ENCODE results near the gene HLA-DOA. TPM values are rescaled to one million over a fixed set of nuclear protein-coding genes. Genes with fewer than 3 reads are reported as not detected.
A peak's percentile ranks its signal among the peaks of the same experiment; 100 is the strongest.

HLA-DOA gene
- total RNA-seq, 1 experiment from 2014 or later: 0.58 TPM

- Histone ChIP-seq H3K4me3 (ENCODE audit: low read depth, low read length, poor library complexity, severe bottlenecking) (no peak overlapping the region), H3K9me3 (ENCODE audit: low read depth, low read length, poor library complexity, severe bottlenecking) (no peaks in the 10 kb centered on the region), H3K4me1 (ENCODE audit: insufficient read depth, low read length, poor library complexity, severe bottlenecking) (no peaks in the 10 kb centered on the region), H3K27ac (ENCODE audit: low read depth, low read length, poor library complexity, severe bottlenecking) (peak overlapping the region; percentile 18), H3K27me3 (replicated peaks; ENCODE audit: insufficient read depth, low read depth, low read length, poor library complexity) (no peaks in the 10 kb centered on the region), H3K36me3 (ENCODE audit: insufficient read depth, low read length, poor library complexity, severe bottlenecking) (peaks cover 46% of the 10 kb centered on the region)
- CTCF ChIA-PET: no interaction called here
- no peak for TF ChIP-seq CTCF (conservative IDR thresholded peaks at IDR 0.05; ENCODE audit: low read depth, low read length)
- peak; percentile 36 for DNase-seq (ENCODE audit: low spot score)
- intact Hi-C loops (cut with micrococcal nuclease; ENCODE audit: unreplicated experiment): no loop called here
- POLR2A ChIA-PET (ENCODE audit: low non-redundant PET): interaction anchor here (0.7 to 2.7 kb wide), 2 partner anchors 11 to 32 kb away, joined by 3 to 20 read pairs; no protein-coding TSS in a partner anchor
- BruUV-seq (replicated peaks): no TSS peak
Measured at GRCh38 chr6:32982084-32982701, 27.2 kb downstream of the HLA-DOA start.

GRCh38 chr6:32980488-32981038 is 28.8 kb downstream of the HLA-DOA start:
- Histone ChIP-seq H3K27ac (ENCODE audit: low read depth, low read length, poor library complexity, severe bottlenecking) (no peak overlapping the region), H3K36me3 (ENCODE audit: insufficient read depth, low read length, poor library complexity, severe bottlenecking) (peaks cover 63% of the 10 kb centered on the region), H3K4me3 (ENCODE audit: low read depth, low read length, poor library complexity, severe bottlenecking) (no peak overlapping the region), H3K4me1 (ENCODE audit: insufficient read depth, low read length, poor library complexity, severe bottlenecking) (peaks cover 7% of the 10 kb centered on the region), H3K9me3 (ENCODE audit: low read depth, low read length, poor library complexity, severe bottlenecking) (no peaks in the 10 kb centered on the region), H3K27me3 (replicated peaks; ENCODE audit: insufficient read depth, low read depth, low read length, poor library complexity) (no peaks in the 10 kb centered on the region)
- DNase-seq (ENCODE audit: low spot score): no peak
- intact Hi-C loops (cut with micrococcal nuclease; ENCODE audit: unreplicated experiment): no loop called here
- CTCF ChIA-PET: no interaction called here
- POLR2A ChIA-PET (ENCODE audit: low non-redundant PET): interaction anchor here (0.6 to 2.7 kb wide), 3 partner anchors 9 to 103 kb away, joined by 3 to 20 read pairs (median 8); no protein-coding TSS in a partner anchor
- TF ChIP-seq EZH2 (IDR thresholded peaks at IDR 0.05; ENCODE audit: borderline replicate concordance, low read depth, low read length, poor library complexity, severe bottlenecking): no peak
- TF ChIP-seq CTCF (conservative IDR thresholded peaks at IDR 0.05; ENCODE audit: low read depth, low read length): no peak
- BruUV-seq (replicated peaks): no TSS peak

GRCh38 chr6:32979720-32980487 is 29.5 kb downstream of the HLA-DOA start:
- ChIA-PET CTCF (no interaction called here), POLR2A (ENCODE audit: low non-redundant PET) (interaction anchor here (0.6 to 2.7 kb wide), 3 partner anchors 9 to 100 kb away, joined by 3 to 20 read pairs (median 3); no protein-coding TSS in a partner anchor)
- H3K27me3 ChIP-seq (replicated peaks; ENCODE audit: insufficient read depth, low read depth, low read length, poor library complexity): no peaks in the 10 kb centered on the region
- intact Hi-C loops (cut with micrococcal nuclease; ENCODE audit: unreplicated experiment): loop anchor here (10.0 kb wide), 1 partner anchor 445 kb away; the partner anchor contains the start of gene SYNGAP1
- no peak overlapping the region for H3K4me3 ChIP-seq (ENCODE audit: low read depth, low read length, poor library complexity, severe bottlenecking)
- no peak for DNase-seq (ENCODE audit: low spot score)
- peaks cover 69% of the 10 kb centered on the region for H3K36me3 ChIP-seq (ENCODE audit: insufficient read depth, low read length, poor library complexity, severe bottlenecking)
- TF ChIP-seq CTCF (conservative IDR thresholded peaks at IDR 0.05; ENCODE audit: low read depth, low read length): no peak
- peaks cover 14% of the 10 kb centered on the region for H3K4me1 ChIP-seq (ENCODE audit: insufficient read depth, low read length, poor library complexity, severe bottlenecking)
- H3K9me3 ChIP-seq (ENCODE audit: low read depth, low read length, poor library complexity, severe bottlenecking): no peaks in the 10 kb centered on the region
- BruUV-seq (replicated peaks): TSS peak; percentile 0
- H3K27ac ChIP-seq (ENCODE audit: low read depth, low read length, poor library complexity, severe bottlenecking): no peak overlapping the region
